ENCODE measurements around the gene RBM4B.

The RBM4B gene

DNA sequence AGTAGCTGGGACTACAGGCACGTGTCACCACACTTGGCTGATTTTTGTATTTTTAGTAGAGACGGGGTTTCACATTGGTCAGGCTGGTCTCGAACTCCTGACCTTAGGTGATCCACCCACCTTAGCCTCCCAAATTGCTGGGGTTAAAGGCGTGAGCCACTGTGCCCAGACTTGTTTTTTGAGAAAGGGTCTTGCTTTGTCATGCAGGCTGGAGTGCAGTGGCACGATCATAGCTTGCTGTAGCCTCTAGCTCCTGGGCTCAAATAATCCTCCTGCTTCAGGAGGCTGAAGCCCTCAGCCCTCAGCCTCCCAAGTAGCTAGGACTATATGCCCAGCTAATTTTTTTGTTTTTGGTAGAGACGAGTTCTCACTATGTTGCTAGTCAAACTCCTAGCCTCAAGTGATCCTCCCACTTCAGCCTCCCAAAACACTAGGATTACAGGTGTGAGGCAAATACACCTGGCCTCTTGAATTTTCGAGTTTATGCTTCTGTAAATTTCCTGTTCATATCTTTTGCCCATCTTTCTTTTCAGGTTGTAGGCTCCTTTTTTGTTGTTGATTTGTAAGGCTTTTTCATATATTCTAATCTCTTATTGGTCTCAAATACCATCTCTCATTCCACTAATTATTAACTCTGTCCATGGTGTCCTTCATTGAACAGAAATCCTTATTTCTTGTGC lies 3.4 kb upstream of the RBM4B start:
- DNase-seq (no peak), ATAC-seq (no peak)
- Mint-ChIP-seq H3K27ac (no peak overlapping the region), H3K4me3 (no peak overlapping the region), H3K27me3 (no peaks in the 10 kb centered on the region), H3K4me1 (peaks cover 15% of the 10 kb centered on the region), H3K9me3 (no peaks in the 10 kb centered on the region)

DNA sequence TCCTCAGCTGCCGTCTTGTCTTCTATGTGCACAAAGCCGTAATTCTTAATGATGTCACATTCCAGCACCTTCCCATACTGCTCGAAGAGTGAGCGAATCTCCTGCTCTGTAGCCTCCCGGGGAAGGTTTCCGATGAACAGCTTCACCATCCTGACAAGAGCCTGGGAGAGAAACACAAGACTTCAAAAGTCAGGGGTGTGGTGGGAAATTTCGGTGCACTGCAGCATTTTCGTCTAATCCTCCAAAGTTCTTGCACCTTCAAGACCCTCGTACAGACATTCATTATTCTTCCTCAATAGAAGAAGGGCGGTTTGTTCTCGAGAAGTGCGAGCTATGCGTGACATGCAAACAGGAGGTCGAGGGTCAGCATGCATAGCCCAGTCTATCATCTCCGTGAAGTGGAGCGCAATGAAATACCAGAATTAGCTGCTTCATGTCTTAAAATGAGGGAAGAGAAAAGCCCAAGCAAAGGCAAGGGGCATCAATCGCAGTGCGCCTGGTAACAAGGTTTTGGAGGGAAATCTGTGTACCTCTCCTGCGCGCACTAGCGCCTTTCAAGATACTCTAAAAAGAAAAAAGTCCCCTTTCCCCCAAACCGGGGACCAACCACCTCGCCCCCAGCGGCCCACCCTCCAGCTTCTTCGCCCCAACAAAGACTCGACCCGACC lies 622 bp downstream of the RBM4B start:
- no peaks in the 10 kb centered on the region for H3K9me3 Mint-ChIP-seq
- DNase-seq, result no peak
- H3K27ac Mint-ChIP-seq, result peak overlapping the region; percentile 96
- peak overlapping the region; percentile 83 to 89 for H3K4me3 Mint-ChIP-seq
- no peaks in the 10 kb centered on the region for H3K27me3 Mint-ChIP-seq
- no peak for ATAC-seq
- peaks cover 38% of the 10 kb centered on the region for H3K4me1 Mint-ChIP-seq

DNA sequence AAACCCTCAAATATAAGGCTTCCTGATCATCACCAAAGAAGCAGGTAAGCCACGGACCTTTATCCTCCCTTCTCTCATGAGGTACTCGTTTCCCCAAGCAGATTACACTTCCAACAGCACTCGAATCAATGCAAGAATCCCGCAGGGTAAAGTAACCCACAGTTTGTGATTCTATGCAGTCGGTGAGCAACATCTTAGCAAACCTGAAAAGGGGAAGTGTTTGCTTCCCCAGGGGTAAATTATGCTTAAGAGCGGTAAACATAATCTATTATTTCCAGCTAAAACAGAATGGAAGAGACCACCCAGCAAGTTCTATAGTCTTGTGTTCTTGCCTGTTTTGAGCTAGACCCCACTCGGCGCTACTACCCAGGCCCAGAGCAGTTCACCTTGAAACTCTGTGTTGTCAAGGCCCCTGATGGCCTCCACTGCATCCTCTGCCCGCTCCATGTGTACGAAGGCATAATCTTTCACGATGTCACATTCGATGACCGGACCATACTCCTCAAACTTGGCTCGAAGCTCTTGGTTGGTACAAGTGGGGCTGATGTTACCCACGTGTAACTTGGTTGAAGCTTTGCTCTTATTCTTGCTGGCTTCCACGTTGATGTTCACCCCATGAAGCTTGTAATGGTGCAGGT lies 1.3 kb downstream of the RBM4B start:
- Mint-ChIP-seq H3K27ac (peak overlapping the region; percentile 14 to 96), H3K4me3 (peak overlapping the region; percentile 83 to 89), H3K9me3 (no peaks in the 10 kb centered on the region), H3K27me3 (no peaks in the 10 kb centered on the region), H3K4me1 (peaks cover 38% of the 10 kb centered on the region)
- ATAC-seq (no peak), DNase-seq (no peak)

DNA sequence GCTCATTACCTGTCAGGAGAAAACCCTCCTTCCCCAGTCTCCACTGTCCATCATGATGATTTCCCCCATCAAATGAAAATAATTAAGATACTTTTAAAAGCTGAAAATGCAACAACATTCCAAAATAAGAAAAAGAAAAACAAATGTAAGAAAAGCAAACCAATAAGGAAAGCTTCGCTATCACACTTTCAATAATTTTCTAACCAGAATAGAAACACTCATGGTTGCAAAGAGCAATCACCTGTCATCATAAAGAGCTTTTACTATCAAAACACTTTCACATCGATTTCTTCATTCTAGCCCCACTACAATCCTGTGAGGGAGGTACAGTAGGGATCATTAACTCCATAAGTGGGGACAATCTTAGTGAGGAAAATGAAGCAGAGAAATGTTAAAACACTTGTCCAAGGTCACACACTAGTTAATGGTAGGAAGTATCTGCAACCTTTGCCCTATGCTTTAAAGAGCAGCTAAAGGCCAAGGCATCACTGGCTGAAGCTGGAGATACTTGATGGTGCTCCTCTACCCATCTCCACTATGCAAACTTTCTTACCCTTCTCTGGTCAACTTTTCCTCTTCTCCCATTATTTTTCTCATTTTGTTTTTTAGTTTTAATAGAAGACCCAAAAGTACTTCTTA lies 2.6 kb downstream of the RBM4B start:
- peaks cover 47% of the 10 kb centered on the region for H3K4me1 Mint-ChIP-seq
- ATAC-seq (no peak), DNase-seq (no peak)
- no peaks in the 10 kb centered on the region for H3K27me3 Mint-ChIP-seq
- no peak overlapping the region for H3K27ac Mint-ChIP-seq
- peak overlapping the region; percentile 12 to 24 for H3K4me3 Mint-ChIP-seq
- no peaks in the 10 kb centered on the region for H3K9me3 Mint-ChIP-seq

DNA sequence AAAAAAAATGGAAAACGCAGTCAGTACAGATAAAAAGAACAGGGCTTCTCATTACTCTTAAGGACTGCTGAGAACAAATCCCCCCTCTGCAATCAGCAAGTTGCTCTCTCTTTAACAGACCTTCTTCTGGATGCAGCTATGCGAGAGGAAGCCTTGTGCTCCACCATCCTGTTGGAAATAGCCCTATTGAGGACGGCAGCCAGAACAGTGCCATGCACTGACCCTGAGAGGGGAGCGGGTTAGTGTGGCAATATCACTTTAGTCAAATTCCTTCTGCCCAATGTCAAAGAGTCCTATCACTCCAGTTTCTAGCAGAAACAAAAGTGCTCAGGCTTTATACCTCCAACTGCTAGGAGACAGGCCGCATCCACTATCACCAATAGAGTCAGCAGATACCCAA lies 6.9 kb downstream of the RBM4B start:
- no peak overlapping the region for H3K4me3 Mint-ChIP-seq
- H3K27me3 Mint-ChIP-seq, result no peaks in the 10 kb centered on the region
- peak overlapping the region in 1 of 2 donors; percentile 54 for H3K27ac Mint-ChIP-seq
- H3K9me3 Mint-ChIP-seq, result no peaks in the 10 kb centered on the region
- peaks cover 42% of the 10 kb centered on the region for H3K4me1 Mint-ChIP-seq
- DNase-seq, result no peak
- ATAC-seq, result no peak

DNA sequence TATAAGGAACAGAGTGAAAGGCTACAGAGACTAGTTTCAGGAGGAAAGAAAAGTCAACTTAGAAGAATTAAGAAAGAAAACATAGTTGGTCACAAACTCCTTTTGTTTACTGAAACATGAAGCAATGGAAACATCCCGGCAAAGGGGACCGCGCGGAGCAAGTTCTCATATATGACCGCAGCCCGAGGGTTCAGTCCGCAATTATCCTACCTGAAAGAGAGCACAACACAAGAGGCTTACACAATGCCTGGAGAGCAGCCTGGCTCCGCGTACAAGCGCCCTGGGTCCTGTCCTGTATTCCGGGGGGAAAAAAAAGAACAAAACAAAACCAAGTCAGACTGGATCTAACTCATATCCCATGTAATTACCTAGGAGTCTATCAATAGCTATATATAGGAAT lies 12.3 kb downstream of the RBM4B start:
- Mint-ChIP-seq H3K27ac (no peak overlapping the region), H3K4me3 (no peak overlapping the region), H3K9me3 (no peaks in the 10 kb centered on the region), H3K27me3 (no peaks in the 10 kb centered on the region), H3K4me1 (peaks cover 14% of the 10 kb centered on the region)
- ATAC-seq (no peak), DNase-seq (no peak)

DNA sequence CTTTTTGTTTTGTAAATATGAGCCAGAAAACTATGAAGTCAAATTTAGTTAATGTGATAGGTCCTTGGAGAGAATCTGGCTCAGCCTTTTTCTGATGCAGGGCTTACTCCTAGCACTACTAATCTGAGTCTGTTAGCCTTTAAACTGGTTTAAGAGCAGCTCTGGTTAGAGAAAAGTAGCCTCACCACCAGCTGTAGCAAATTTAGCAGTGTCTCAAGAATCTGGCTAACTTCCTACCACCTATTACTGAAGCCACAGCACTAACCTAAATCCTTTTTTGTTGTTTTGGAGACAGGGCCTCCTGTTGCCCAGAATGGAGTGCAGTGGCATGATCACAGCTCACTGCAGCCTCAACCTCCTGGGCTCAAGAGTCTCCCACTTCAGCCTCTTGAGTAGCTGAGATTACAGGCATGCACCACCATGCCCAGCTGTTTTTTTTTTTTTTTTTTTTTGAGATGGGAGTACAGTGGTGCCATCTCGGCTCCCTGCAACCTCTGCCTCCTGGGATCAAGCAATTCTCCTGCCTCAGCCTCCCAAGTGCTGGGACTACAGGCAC lies 13.9 kb downstream of the RBM4B start:
- Mint-ChIP-seq H3K4me1 (peaks cover 7% of the 10 kb centered on the region), H3K27ac (no peak overlapping the region), H3K4me3 (no peak overlapping the region), H3K27me3 (no peaks in the 10 kb centered on the region), H3K9me3 (no peaks in the 10 kb centered on the region)
- ATAC-seq (no peak), DNase-seq (no peak)

DNA sequence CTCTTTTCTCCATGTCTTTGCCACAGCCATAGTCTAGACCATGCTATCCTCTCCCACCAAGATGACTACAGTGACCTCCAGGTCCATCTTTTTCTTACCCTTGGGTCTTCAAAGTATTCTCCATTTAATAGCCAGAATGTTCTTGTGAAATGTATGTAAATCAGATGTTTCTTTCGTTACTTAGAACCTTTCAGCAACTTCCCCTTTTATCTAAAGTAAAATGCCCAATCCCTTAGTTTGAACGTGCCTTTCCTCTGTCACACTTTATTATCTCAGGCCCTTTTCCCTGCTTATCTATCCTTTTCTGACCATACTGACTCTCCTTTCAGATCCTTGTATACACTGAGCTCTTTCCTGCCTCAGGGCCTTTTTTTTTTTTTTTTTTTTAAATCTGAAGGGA lies 17.9 kb downstream of the RBM4B start:
- no peak for DNase-seq
- H3K4me1 Mint-ChIP-seq, result peaks cover 7% of the 10 kb centered on the region
- no peak overlapping the region for H3K27ac Mint-ChIP-seq
- no peak overlapping the region for H3K4me3 Mint-ChIP-seq
- no peaks in the 10 kb centered on the region for H3K27me3 Mint-ChIP-seq
- no peaks in the 10 kb centered on the region for H3K9me3 Mint-ChIP-seq
- no peak for ATAC-seq

DNA sequence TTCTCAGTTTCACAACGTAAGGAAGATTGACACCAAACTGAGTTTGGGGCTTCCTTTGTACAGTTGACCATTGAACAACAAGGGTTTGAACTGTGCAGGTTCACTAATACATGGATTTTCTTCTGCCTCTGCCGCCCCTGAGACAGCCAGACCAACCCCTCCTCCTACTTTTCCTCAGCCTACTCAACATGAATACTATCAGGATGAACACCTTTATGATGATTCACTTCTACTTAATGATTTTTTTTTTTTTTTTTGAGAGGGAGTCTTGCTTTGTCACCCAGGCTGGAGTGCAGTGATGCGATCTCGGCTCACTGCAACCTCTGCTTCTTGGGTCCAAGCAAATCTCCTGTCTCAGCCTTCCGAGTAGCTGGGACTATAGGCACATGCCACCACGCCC lies 24.6 kb downstream of the RBM4B start:
- Mint-ChIP-seq H3K4me3 (no peak overlapping the region), H3K27me3 (no peaks in the 10 kb centered on the region), H3K4me1 (peaks cover 48% of the 10 kb centered on the region), H3K9me3 (no peaks in the 10 kb centered on the region), H3K27ac (peak overlapping the region in 1 of 2 donors; percentile 87)
- DNase-seq, result no peak
- no peak for ATAC-seq

DNA sequence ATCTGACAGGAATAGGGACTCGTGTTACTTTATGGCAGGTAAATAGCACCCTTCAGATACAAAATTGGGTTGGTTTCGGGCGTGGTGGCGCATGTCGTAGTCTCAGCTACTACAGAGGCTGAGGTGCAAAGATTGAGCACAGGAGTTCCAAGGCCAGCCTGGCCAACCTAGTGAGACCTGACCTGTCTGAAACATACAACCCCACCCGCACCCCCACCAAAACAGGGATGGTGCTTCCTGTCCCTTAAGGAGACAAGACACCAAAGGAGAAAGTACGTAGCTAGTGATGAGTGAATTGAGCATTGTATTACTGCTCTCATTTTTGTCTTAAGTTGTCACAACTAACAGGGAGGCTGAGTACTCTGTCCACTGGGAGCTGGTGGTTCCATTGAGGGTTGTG lies 25.0 kb downstream of the RBM4B start:
- H3K4me1 Mint-ChIP-seq, result peaks cover 50% of the 10 kb centered on the region
- no peak overlapping the region for H3K27ac Mint-ChIP-seq
- DNase-seq (no peak), ATAC-seq (no peak)
- no peaks in the 10 kb centered on the region for H3K27me3 Mint-ChIP-seq
- no peak overlapping the region for H3K4me3 Mint-ChIP-seq
- H3K9me3 Mint-ChIP-seq, result no peaks in the 10 kb centered on the region

DNA sequence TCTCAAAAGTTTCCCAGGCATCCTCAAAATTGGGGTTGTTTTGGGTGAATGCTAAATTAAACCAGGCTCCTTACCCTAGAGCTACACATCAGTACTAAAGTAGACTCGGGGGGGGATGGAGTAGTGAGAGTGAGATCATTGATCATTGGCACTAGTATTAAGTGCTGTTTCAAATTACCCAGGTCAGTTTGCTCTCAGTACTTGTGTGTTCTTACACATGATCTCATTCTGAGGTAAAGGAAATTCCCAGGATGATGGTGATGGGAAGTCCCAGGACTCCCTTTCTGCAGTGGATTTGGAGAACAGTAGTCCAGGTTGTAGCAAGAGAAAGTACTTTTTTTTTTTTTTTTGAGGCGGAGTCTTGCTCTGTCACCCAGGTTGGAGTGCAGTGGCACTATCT lies 26.7 kb downstream of the RBM4B start:
- H3K27me3 Mint-ChIP-seq, result no peaks in the 10 kb centered on the region
- H3K9me3 Mint-ChIP-seq, result no peaks in the 10 kb centered on the region
- no peak for DNase-seq
- peaks cover 67% of the 10 kb centered on the region for H3K4me1 Mint-ChIP-seq
- no peak overlapping the region for H3K4me3 Mint-ChIP-seq
- peak; percentile 63 for ATAC-seq
- H3K27ac Mint-ChIP-seq, result peak overlapping the region in 1 of 2 donors; percentile 71

DNA sequence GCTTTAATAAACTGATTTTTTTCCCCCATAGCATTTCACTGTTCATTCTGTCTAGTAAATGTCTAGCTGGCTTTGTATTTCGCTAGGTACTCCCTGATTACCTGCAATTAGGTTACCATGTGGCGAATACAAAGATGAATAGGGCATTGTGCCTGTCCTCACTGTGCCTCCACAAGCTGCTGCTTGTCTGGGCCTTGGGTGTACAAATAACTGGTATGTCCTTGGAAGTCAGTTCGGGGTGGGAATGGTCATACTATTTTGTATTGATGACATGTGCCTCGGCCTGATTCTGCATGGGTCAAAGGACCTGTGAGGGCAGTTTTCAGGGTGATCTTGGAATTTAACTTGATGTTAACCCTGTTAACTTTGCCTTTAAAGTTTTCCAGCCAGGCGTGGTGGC lies 27.8 kb downstream of the RBM4B start:
- H3K27ac Mint-ChIP-seq, result peak overlapping the region in 1 of 2 donors; percentile 12
- H3K9me3 Mint-ChIP-seq, result no peaks in the 10 kb centered on the region
- H3K4me3 Mint-ChIP-seq, result no peak overlapping the region
- ATAC-seq (no peak), DNase-seq (no peak)
- H3K27me3 Mint-ChIP-seq, result no peaks in the 10 kb centered on the region
- peaks cover 71% of the 10 kb centered on the region for H3K4me1 Mint-ChIP-seq

DNA sequence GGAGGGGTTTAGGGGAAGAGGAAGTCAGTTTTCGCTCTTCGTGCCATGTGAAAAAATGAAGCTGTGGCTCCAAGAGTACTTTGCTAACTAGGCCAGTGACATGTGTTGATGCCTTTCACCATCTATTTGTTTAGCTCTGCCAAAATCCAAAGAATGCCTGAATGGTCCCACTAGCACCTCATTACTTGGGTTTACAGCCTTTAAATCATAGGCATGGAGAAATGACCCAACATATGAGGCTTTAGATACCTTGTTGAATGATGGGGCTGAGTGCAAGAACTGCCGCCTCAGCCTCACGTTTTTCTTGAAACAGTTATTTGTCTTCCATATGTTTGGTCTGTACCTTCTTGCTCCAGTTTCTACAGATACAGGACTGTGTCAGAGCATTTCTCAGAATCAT lies 30.9 kb downstream of the RBM4B start:
- ATAC-seq, result no peak
- Mint-ChIP-seq H3K9me3 (no peaks in the 10 kb centered on the region), H3K27me3 (no peaks in the 10 kb centered on the region), H3K27ac (peak overlapping the region in 1 of 2 donors; percentile 77), H3K4me1 (peaks cover 85% of the 10 kb centered on the region), H3K4me3 (no peak overlapping the region)
- no peak for DNase-seq

DNA sequence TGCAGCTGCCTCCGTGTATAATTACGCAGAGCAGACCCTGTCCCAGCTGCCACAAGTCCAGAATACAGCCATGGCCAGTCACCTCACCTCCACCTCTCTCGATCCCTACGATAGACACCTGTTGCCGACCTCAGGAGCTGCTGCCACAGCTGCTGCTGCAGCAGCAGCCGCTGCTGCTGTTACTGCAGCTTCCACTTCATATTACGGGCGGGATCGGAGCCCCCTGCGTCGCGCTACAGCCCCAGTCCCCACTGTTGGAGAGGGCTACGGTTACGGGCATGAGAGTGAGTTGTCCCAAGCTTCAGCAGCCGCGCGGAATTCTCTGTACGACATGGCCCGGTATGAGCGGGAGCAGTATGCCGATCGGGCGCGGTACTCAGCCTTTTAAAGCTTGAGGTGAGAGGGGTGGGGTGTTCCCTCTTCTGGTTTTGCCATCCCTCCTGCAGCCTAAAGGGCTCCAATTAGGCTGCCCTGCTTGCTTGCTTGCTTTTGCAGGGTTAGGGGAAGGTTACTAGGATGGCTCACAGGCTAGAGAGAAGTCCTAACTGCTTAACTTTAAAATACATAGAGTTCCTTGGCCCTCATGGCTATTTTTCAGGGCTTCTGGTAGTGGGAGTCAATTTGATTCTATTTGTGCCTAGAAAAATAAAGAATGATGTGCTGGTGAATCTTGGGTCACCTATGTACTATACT lies 33.8 kb downstream of the RBM4B start:
- Mint-ChIP-seq H3K27ac (peak overlapping the region in 1 of 2 donors; percentile 93), H3K27me3 (no peaks in the 10 kb centered on the region), H3K4me3 (peak overlapping the region; percentile 46 to 88), H3K9me3 (no peaks in the 10 kb centered on the region), H3K4me1 (peaks cover 90% of the 10 kb centered on the region)
- ATAC-seq (no peak), DNase-seq (no peak)

DNA sequence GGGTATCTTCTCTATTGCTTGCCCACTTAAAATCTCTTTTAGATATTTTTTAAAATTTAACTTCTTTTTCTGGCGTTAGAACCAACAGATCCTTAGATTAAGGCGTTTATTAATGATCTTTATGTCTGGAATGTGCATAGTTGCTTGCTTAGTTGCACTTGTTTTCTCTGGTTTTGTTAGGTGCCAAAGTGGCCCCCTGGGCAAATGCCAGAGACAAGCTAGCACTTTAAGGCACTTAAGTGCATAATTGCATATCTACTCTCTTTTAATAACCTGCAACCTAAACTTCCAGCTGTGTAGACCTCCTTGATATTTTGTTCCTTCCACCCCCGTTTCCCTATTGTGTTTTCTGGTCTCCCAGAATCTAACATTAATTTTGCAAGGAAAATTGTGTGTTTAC lies 35.9 kb downstream of the RBM4B start:
- no peak for ATAC-seq
- H3K27ac Mint-ChIP-seq, result peak overlapping the region in 1 of 2 donors; percentile 92
- H3K4me3 Mint-ChIP-seq, result peak overlapping the region; percentile 88 to 95

More for the DNA sequence above, 35.9 kb downstream of the RBM4B start:
- H3K27me3 Mint-ChIP-seq, result no peaks in the 10 kb centered on the region
- H3K4me1 Mint-ChIP-seq, result peaks cover 93% of the 10 kb centered on the region
- no peak for DNase-seq
- no peaks in the 10 kb centered on the region for H3K9me3 Mint-ChIP-seq

Data from stimulated activated naive CD8-positive, alpha-beta T cell treated with anti-CD3 and anti-CD28 coated beads, Interleukin-15, amount 100 ng/mL, for 72 hours (primary cell).